Measurements from ENCODE around the gene STRA8.

GRCh38 chr7:135263321-135263970 lies 29.8 kb downstream of the STRA8 start:
- no peak for TF ChIP-seq EP300 (IDR thresholded peaks at IDR 0.05)
- TF ChIP-seq POLR2AphosphoS5 (IDR thresholded peaks at IDR 0.05): no peak
- no peak for TF ChIP-seq POLR2A (IDR thresholded peaks at IDR 0.05)
